ENCODE data around the gene RBM3.
"Not testable (repeated sequence)": the region's sequence is repeated elsewhere in the genome, so short reads cannot be mapped to it uniquely, and the experiment has no call there.

RBM3 gene
- total RNA-seq: 274 to 283 reads per million in 2 donors

DNA sequence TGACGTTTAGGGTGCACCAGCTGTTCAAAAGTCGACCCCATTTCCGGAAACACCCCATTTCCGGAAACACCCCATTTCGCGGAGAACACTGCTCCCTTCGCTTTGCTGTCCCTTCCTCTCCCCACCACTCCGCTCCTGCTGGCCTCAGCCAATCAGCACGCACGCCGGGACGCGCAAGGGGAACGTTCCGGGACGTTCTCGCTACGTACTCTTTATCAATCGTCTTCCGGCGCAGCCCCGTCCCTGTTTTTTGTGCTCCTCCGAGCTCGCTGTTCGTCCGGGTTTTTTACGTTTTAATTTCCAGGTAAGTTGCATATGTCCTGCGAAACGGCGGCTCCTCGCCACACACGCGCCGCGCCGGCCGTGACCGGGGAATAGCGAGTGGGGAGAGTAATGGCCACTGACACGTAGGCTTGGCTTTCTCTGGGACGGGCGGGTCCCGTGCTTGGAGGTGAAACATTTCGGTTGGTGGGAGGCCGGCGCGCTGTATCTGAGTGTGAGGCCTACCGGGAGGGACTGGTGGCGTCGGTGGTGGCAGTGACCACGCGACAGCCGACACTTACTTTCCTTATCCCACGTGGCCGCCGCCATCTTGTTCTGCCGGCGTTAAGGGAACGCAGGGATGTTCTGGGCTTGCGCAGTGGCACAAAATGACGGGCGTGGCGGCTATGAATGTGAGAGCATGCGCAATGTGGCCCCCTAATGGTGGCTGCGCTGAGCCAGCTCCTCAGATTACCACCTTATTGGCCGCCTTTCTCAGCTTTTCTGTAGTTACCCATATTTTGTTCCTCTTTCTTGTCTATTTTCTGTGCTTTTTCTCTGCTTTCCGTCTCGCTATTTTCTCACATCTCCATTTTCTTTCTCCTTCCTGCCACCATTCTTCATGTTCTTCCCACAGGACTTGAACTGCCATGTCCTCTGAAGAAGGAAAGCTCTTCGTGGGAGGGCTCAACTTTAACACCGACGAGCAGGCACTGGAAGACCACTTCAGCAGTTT is at the start of gene RBM3:
RBM3 (plus strand) TSS at position 215 of the 997 bp plus-strand sequence; CDS start at position 912, 697 bp downstream.
- peak; percentile 84 for DNase-seq

DNA sequence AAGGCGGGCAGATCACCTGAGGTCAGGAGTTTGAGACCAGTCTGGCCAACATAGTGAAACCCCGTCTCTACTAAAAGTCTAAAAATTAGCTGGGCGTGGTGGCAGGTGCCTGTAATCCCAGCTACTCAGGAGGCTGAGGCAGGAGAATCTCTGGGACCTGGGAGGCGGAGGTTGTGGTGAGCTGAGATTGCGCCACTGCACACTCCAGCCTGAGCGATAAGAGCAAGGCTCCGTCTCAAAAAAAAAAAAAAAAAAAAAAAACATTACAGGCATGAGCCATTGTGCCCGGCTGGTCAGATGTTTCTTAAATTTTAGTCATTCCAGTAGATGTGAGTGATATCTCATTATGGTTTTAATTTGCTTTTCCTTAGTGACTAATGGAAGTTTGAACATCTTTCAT is 48.4 kb upstream of the RBM3 start:
- not testable (repeated sequence) for DNase-seq

DNA sequence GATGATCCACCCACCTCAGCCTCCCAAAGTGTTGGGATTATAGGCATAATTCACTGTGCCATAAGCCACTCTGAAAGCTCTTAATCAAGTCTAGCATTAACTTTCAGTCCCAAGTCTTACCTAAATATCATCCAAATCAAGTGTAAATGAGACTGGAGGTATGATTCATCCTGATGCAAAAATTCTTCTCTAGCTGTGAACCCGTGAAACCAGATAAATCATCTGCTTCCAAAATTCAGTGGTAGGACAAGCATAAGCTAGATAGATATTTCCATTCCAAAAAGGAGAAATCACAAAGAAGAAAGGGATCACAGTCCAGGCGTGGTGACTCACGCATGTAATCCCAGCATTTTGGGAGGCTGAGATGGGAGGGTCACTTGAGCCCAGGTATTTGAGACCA is 43.5 kb upstream of the RBM3 start:
- DNase-seq: no peak

DNA sequence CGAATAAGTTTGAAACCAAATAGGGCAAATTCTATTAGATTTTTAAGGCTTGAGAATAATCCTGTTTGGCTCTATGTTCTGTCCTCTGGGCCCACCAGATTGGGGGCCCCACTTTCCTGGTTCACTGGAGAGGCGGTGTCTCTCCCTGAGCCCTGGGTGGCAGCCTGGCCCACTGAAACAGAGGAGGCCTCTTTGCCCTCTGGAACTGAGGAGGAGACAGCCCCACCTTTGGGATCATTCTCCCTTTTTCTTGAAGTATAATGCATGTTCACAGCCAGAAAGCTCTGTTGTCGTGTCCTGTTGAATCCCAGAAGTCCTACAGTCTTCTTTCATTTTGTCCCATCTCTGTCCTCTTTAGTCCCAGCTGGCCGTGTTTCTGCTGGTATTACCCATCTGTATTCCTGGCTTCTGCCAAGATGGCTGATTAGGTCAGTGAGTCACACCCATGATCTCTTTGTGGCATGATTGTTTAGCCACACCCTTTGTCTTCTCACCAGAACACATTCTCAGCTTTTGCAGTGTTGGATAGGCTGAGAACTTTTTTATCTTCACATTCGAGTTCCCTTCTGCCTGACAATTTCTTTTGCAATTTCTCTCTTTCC is 42.8 kb upstream of the RBM3 start:
- no peak for DNase-seq

DNA sequence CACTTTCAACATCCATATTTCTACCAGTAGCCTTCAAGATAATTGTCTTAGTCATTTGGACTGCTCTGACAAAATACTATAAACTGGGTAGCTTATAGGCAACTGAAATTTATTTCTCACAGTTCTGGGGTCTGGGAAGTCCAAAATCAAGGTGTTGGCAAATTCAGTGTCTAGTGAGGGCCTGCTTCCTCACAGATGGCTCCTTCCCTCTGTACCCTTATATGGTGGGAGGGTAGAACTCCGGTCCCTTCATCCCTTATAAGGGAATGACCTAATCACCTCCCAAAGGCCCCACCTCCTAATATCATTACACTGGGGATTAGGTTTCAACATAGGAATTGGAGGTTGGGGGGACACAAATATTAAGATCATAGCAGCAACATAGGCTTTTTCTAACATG is 42.1 kb upstream of the RBM3 start:
- DNase-seq: no peak

DNA sequence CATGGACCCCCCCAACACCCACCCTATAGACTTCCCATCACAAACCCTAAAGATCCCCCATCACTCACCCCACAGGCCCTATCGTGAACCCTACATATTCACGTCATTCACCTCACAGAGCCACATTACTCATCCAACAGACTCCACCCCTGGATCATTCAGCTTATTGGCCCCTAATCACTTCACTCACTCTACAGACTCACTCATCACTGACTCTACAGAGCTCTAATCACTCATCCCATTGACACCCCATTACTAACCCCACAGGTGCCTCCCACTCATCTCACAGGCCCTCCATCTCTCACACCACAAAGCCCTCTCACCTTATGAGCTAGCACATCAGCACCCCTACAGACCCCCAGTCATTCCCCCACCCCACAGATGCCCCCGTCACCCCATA is 41.1 kb upstream of the RBM3 start:
- no peak for DNase-seq

DNA sequence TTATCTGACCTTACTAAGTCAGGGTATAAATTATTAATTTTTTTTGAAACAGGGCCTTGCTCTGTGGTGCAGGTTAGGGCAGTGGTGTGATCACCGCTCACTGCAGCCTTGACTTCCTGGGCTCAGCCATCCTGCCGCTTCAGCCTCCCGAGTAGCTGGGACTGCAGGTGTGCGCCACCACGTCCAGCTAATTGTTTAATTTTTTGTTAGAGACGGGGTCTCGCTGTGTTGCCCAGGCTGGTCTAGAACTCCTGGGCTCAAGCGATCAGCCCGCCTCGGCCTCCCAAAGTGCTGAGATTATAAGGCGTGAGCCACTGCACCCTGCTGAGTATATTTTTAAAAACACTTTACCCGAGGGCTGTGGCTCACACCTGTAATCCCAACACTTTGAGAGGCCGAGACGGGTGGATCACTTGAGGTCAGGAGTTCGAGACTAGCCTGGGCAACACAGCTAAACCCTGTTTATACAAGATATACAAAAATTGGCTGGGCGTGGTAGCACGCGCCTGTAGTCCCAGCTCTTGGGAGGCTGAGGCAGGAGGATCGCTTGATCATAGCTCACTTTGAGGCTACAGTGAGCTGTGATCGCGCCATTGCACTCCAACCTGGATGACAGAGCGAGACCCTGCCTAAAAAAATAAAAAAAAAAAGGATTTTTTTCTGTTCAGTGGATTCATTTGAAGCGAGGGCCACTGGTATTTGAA is 35.5 kb upstream of the RBM3 start:
- DNase-seq: no peak

DNA sequence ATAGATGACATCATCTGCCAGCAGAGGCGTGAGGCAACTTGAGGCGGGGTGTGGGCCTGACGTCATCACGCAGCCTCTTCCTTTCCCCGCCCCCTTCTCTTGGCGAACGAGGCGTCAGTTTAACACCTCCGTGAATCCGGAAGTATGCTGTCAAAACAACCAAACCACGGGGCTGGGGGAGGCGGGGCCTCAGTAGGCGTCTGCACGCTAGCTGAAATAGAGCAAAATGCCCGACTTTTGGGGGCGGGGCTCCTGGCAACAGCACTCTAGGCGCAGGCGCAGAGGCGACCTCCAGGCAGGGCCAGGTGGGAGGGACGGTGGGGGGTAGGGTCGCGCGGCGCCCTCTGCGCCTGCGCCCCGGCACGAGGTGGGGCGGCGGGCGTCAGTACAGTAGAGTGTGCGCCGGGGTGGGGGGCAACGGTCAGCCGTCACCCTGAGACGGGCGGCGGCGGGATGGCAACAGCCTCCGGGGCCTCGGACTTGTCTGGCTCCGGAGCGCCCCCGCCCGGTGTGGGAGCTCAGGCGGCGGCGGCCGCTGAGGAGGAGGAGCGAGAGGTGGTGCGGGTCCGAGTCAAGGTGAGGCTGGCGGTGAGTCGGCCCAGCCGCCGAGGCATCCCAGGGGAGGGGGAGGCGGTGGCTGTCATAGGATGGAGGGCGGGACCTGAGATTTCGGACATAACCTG is 34.8 kb upstream of the RBM3 start, which contains the start of gene TBC1D25:
TBC1D25 (plus strand) TSS at position 370 of the 683 bp plus-strand sequence; CDS start at position 454, 84 bp downstream.
- DNase-seq: peak; percentile 84

DNA sequence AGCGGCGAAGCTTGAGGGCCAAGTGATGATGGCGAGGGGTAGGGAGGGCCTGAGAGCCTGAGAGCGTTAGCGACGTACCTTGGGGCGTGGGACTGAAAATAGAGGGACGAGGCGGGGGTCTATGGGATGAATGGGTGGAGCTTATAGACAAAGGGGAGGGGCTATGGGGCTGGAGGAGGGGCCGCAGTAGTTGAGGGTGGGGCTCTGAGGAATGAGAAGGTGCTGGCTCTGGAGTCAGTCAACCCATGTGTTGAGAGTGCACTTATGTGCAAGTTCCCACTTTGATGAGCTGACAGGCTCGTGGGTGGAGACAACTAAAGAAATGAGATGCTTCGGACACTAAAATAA is 34.3 kb upstream of the RBM3 start:
- DNase-seq: no peak

DNA sequence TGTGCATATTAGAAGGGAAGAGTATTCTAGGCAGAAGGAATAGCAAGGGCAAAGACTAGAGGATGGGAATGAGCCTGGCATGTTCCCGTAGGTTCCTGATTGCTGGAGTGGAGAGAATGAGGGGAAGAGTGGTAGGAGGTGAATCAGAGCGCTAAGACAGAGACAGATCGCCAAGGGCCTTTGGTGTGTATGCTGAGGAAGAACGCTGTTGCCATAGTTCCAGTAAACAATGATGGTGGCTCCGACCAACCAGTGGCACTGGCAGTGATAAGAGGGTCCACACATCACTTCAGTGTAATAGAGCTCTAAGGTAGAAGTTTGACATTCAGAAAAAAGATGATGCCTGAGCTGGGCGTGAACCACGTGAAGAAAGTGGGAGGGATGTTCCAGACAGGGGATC is 33.8 kb upstream of the RBM3 start:
- no peak for DNase-seq

DNA sequence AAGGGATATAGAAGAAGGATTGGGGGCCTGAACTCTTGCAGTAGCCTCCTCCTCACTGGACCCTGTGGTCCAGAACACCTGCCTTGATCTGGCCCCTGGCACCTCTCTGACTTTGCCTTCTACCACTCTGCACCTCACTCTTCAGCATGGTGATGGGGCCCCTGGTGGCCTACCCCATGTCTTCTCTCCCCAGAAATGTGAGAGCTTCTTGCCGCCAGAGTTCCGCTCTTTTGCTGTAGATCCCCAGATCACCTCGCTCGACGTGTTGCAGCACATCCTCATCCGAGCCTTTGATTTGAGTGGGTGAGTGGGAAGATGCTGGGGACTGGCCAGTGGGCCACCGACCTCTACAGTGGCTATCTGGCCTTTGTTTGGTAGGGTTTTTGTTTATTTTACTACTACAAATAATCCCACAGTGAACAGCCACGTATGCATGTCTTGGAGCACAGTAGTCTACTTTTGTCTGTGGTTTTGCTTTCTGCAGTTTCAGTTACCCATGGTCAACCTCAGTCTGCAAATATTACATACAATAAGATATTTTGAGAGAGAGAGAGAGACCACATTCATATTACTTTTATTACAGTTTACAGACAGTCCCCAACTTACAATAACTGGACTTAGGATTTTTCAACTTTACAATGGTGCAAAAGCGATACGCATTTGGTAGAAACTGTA is 33.0 kb upstream of the RBM3 start:
- DNase-seq: no peak

DNA sequence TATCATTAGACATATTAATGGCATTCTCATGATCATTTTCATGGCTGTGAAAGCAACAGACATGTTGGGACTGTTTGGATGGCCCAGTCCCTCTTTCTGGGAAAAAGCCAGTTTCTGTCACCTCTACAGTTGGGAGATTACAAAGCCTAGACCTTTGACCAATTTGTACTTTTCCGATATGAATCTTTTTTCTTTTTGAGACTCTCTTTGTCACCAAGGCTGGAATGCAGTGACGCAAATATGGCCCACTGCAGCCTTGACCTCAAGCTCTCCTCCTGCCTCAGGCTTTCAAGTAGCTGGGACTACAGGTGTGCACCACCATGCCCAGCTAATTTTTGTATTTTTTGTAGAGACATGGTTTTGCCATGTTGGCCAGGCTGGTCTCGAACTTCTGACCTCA is 25.4 kb upstream of the RBM3 start:
- DNase-seq: no peak

DNA sequence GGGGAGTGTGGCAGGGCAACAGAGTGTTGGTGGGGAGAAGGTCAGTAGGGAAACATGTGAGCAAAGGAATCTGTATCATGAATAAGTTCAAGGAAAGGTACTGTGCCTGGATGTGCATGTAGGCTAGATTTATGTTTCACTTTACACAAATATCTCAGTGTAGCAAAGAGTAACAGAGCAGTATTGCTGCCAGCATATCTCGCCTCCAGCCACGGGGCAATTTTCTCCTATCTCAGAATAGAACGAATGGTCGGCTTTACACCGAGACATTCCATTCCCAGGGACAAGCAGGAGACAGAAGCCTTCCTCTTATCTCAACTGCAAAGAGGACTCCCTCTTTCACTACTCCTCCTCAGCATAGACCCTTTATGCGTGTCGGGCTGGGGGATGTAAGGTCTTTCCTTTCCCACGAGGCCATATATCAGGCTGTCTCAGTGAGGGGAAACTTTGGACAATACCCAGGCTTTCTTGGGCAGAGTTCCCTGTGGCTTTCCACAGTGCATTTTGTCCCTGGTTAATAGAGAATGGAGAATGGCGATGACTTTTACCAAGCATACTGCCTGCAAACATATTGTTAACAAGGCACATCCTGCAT is 18.5 kb upstream of the RBM3 start:
- DNase-seq: not testable (repeated sequence)

DNA sequence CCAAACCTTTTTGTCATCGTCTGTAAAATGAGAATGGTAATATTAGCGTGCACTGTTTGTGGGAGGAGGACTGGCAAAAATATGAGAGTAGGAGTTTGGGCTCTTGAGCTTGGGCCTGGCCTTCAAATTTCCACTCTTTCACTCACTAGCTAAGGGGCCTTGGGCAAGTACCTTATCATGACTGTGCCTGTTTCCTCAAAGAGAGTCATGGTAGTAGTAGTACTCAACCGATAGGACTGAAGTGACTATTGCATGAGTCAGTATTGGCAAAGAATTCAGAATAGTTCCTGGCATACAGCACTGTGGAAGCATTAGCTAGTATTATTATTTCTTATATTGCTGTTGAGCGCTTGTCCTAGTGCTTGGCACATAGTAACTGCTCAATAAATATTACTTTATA is 16.0 kb upstream of the RBM3 start:
- no peak for DNase-seq

DNA sequence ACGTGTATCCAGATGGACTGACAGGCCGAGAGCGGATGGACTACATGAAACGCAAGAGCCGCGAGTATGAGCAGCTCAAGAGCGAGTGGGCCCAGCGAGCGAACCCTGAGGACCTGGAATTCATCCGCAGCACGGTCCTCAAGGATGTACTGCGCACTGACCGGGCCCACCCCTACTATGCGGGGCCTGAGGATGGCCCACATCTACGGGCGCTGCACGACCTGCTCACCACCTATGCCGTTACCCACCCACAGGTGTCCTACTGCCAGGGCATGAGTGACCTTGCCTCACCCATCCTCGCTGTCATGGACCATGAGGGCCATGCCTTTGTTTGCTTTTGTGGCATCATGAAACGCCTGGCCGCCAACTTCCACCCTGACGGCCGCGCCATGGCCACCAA is 14.6 kb upstream of the RBM3 start:
- DNase-seq: no peak

DNA sequence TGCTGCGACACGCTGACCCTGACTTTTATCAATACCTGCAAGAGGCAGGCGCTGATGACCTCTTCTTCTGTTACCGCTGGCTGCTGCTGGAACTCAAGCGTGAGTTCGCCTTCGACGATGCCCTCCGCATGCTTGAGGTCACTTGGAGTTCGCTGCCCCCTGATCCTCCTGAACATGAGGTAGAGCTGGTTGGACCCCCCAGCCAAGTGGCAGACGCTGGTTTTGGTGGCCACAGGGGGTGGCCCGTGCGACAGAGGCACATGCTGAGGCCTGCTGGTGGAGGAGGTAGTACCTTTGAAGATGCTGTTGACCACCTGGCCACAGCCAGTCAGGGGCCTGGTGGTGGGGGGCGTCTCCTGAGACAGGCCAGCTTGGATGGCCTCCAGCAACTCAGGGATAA is 14.2 kb upstream of the RBM3 start:
- DNase-seq: no peak

DNA sequence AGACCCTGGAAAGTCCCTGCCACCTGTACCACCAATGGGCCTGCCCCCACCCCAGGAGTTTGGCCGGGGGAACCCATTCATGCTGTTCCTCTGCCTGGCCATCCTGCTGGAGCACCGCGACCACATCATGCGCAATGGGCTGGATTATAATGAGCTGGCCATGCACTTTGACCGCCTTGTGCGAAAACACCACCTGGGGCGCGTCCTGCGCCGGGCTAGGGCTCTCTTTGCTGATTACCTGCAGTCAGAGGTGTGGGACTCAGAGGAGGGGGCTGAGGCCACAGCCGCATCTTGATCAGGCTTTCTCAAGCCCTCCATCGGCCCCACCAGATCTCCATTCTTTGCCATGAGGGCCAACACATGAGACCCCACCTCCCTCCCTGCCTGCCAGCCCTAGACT is 13.6 kb upstream of the RBM3 start:
- DNase-seq: no peak

DNA sequence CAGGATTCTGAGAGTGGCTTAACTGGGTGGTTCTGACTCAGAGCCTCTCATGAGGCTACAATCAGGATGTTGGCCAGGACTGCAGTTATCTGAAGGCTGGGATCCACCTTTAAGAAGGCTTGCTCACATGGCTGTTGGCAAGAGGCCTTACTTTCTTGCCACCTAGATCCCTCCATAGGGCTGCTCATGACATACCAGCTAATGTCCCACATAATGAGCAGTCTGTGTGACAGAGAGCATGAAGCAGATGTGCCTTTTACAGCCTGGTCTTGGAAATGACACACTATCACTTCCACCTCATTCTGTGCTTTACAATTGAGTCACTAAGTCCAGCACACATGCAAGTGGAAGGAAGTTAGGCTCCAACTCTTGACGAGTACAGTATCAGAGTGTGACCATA is 4.3 kb upstream of the RBM3 start:
- DNase-seq: no peak

DNA sequence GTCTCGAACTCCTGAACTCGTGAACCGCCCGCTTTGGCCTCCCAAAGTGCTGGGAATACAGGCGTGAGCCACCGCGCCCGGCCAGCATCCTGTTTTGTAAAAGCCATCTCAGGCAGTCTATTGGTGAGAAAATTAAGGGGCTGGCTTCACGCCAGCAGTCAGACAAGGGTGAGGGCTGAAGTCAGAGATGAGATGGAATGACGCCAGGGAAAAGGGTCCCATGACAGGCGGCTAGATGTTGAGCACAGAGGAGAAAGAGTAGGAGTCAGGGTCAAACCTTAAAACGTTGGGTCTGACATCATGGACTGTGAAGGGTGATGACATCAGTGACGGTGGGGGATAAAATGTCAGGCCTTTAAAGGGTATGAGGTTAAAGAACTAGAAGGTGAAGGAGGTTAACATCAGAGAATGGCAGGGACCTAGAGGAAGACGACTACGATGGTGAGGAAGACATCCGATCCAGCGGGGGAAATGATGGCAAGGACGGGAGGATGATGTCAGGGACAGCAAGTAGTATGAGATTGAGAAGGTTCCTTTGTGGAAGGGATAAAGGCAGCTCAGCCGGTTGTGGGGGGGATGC is 504 bp upstream of the RBM3 start:
- peak; percentile 14 for DNase-seq

DNA sequence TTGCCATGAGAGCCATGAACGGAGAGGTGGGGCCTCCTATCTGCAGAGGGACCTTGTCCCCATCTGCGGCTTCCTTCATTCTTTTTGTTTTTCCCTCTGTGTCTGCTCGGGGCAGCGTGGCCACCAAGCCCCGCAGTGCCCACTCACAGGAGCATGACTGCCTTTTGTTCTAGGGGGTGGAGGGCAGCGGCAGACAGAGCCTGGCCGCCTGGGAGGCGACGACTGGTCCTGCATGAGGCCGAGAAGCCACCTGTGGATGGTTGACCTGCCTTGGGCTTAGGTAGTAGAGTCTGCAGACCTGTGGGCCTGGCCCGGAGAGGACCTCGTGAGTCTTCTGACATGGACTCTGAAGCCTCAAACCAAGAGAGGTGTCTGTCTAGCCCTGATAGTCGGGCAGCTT is 1.4 kb downstream of the RBM3 start:
- DNase-seq: no peak

DNA sequence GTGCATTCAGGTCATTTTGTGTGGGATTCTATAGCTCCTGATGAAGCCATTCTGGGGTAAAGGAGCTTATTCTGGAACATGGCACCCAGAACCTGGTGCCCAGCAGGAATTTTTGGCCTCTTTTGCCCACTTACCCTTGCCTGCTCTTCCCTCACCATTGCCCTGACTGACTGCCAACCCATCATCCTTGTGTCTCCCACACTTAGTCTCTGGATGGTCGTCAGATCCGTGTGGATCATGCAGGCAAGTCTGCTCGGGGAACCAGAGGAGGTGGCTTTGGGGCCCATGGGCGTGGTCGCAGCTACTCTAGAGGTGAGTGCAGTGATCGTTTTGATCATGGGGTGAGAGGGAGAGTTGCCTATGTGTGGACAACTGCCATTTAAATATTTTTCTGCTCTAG is 1.8 kb downstream of the RBM3 start:
- DNase-seq: no peak

All from activated gamma-delta T cell (primary cell).